ENCODE results near the gene CDH8. TPM values are rescaled to one million over a fixed set of nuclear protein-coding genes. Genes with fewer than 3 reads are reported as not detected.
"Not testable (repeated sequence)": the region's sequence is repeated elsewhere in the genome, so short reads cannot be mapped to it uniquely, and the experiment has no call there.

CDH8 gene
- total RNA-seq, 2 donors from 2014 or later = 1.3 to 1.6 TPM

DNA sequence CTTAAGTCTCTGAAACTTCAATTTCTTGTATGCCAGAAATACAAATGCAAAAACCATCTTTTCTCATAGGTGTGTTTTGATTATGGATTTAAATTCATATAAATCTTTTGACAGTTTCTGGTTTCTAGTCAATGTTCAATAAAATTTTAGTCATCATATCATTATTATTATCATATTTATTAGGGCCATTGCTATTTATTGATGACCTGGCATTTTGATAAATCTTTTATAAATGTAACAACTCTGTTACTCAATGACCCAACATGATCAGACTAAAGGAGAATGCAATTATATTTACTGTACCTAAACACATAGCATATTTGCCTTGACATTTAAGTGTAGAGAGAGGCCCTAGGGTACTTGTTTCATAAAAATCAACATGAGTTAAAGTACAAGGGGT lies 320.8 kb downstream of the CDH8 start:
- intact Hi-C loops (cut with DNase I) = no loop called here
- no peak for DNase-seq (ENCODE audit: low spot score)

DNA sequence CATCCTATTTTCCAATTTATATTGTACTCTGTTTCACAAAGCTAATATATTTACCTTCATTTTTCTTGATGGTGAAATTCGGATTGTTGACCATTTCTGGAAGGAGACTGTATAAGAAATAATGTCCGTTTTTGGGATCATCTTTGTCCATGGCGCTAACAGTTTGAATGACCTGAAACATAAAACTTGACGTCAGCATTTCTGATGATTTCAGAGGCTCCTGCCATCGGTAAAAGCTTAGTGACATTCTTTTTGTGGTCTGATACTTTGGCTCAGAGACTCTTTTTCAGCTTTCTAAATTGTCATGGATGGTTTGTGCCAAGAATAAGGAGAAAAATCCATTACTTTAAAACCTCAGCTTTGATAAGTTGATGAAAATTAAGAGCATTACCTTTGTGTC lies 322.5 kb downstream of the CDH8 start:
- DNase-seq (ENCODE audit: low spot score) = no peak
- intact Hi-C loops (cut with DNase I) = no loop called here

DNA sequence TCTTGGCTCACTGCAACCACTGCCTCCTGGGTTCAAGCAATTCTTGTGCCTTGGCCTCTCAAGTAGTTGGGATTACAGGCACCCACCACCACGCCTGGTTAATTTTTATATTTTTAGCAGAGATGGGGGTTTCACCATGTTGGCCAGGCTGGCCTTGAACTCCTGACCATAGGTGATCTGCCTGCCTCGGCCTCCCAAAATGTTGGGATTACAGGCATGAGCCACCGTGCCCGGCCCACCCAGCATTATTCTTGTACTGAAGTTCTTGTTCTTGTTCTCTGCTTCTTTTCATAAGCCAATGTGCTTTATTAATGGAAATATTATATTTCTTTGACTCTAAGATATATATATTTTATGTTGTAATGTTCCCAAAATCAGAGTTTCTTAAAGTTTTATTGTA lies 336.6 kb downstream of the CDH8 start:
- intact Hi-C loops (cut with DNase I) = loop anchor here in 1 of 2 donors (10.0 kb wide), 1 partner anchor 915 kb away; no protein-coding TSS in a partner anchor
- DNase-seq (ENCODE audit: low spot score) = not testable (repeated sequence)

GRCh38 chr16:61684541-61684940 lies 351.7 kb downstream of the CDH8 start:
- intact Hi-C loops (cut with DNase I) = no loop called here
- DNase-seq (ENCODE audit: low spot score) = no peak

GRCh38 chr16:61681673-61682072 lies 354.6 kb downstream of the CDH8 start:
- intact Hi-C loops (cut with DNase I) = no loop called here
- no peak for DNase-seq (ENCODE audit: low spot score)

DNA sequence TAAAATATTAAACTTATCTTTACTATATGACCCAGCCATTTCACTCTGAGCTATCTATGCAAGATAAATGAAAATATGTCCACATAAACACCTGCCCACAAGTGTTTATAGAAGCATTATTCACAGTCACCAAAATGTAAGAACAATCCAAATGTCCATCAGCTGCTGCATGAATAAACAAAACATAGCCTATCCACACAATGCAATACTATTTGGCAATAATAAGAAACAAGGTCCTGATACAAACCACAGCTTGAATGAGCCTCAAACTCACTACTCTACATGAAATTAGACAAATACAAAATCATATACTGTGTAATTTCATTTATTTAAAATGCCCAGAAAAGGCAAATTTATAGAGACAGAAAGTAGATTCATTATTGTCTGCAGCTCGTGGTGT lies 355.1 kb downstream of the CDH8 start:
- intact Hi-C loops (cut with DNase I) = no loop called here
- no peak for DNase-seq (ENCODE audit: low spot score)

GRCh38 chr16:61678182-61678581 lies 358.1 kb downstream of the CDH8 start:
- intact Hi-C loops (cut with DNase I) = no loop called here
- DNase-seq (ENCODE audit: low spot score) = no peak

- no peak for DNase-seq (ENCODE audit: low spot score)
- intact Hi-C loops (cut with DNase I) = no loop called here
Observed at GRCh38 chr16:61677776-61678175, 358.5 kb downstream of the CDH8 start.

DNA sequence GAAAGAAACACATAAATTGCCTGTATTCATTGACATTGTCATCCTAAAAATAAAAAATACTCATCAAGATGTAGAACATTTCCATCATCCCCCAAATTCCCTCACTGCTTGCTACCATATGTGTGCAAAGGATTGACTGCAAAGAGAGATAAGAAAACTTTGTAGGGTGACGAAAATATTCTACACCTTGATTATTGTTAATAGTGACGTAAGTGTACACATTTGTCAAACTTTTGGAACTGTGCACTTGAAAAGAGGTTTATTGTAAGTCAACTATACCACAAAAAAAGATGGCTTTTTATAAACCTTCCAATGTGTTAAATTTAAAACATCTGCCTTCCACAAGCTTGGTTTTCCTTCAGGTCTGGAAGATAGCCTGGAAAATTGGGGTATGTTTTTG lies 359.5 kb downstream of the CDH8 start:
- DNase-seq (ENCODE audit: low spot score) = no peak
- intact Hi-C loops (cut with DNase I) = no loop called here

GRCh38 chr16:61671161-61671560 lies 365.1 kb downstream of the CDH8 start:
- DNase-seq (ENCODE audit: low spot score) = no peak
- intact Hi-C loops (cut with DNase I) = no loop called here

DNA sequence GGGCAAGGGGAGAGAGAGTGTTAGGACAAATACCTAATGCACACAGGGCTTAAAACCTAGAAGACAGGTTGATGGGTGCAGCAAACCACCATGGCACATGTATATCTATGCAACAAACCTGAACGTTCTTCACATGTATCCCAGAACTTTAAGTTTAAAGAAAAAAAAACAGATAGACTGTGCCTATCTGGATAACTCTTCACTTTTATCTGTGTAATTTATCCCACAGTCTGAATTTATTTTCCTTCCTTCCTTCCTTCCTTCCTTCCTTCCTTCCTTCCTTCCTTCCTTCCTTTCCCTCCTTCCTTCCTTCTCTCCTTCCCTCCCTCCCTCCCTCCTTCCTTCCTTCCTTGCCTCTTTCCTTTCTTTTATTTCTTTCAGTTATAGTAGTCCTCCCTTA lies 370.7 kb downstream of the CDH8 start:
- DNase-seq (ENCODE audit: low spot score) = no peak
- intact Hi-C loops (cut with DNase I) = no loop called here

GRCh38 chr16:61659936-61660335 lies 376.3 kb downstream of the CDH8 start:
- intact Hi-C loops (cut with DNase I) = no loop called here
- DNase-seq (ENCODE audit: low spot score) = no peak

DNA sequence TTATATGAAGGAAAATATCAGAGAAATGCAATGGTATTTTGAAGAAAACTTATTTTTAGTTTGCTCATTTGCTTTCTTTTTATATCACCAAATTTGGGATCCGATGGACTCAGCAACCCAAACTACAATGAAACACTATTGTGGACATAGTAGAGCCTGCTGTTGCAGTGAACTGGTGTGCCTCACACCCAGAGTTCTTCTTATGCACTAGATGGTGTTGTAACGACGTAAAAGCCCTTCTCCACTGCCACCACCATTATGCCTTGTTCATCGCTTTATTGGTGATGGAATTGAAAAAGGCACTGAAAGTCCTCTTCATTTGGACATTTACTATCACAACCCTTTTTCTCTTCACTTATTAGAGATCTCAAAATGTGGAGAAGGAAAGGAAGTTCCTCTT lies 381.3 kb downstream of the CDH8 start:
- DNase-seq (ENCODE audit: low spot score) = no peak
- intact Hi-C loops (cut with DNase I) = no loop called here

DNA sequence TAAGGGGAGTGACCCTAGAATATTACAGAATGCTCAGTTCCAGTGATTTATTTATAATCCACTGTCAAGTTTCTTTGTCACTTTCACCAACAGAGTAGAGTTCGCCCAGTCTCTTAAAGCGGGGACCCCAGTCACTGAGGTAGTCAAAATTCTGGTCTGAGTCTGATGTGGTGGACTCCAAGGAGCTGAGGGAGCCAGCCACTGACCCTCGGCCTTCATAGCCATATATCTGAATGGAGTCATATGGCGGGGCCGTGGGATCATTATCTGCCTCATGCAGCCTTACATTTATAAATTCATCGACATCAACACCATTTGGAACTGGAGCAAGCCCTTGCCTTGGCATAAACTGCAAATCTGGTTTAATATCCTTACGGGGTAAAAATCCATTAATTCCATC lies 382.7 kb downstream of the CDH8 start:
- intact Hi-C loops (cut with DNase I) = no loop called here
- DNase-seq (ENCODE audit: low spot score) = peak; percentile 53

GRCh38 chr16:61645561-61645960 lies 390.7 kb downstream of the CDH8 start:
- intact Hi-C loops (cut with DNase I) = no loop called here
- DNase-seq (ENCODE audit: low spot score) = no peak

- intact Hi-C loops (cut with DNase I) = no loop called here
- no peak for DNase-seq (ENCODE audit: low spot score)
Observed at GRCh38 chr16:61644736-61645135, 391.5 kb downstream of the CDH8 start.

GRCh38 chr16:61617219-61617783 lies 418.9 kb downstream of the CDH8 start:
- intact Hi-C loops (cut with DNase I) = no loop called here

DNA sequence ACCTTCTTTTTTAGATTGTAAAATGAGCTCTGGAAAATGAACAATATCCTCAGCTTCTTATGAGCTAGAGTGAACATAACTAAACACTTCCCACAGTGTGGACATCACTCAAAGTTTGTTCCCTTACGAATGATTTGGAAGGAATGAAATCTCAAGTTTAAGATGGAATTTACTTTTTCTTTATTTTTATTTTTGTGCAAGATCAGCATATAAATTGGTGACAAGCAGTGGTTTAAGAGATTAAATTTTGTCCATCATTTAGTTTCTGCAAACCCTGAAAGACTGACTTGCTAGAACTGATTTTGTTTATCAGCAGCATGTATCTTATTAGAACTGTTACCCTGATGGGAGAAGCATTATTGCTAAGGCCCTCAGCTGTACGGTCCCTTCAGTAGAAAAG lies 420.1 kb downstream of the CDH8 start:
- intact Hi-C loops (cut with DNase I) = no loop called here
- no peak for DNase-seq (ENCODE audit: low spot score)

More at GRCh38 chr16:61617219-61617783, 418.9 kb downstream of the CDH8 start:
- DNase-seq (ENCODE audit: low spot score) = no peak

GRCh38 chr16:61611847-61612491 lies 424.3 kb downstream of the CDH8 start:
- intact Hi-C loops (cut with DNase I) = no loop called here
- no peak for DNase-seq (ENCODE audit: low spot score)

DNA sequence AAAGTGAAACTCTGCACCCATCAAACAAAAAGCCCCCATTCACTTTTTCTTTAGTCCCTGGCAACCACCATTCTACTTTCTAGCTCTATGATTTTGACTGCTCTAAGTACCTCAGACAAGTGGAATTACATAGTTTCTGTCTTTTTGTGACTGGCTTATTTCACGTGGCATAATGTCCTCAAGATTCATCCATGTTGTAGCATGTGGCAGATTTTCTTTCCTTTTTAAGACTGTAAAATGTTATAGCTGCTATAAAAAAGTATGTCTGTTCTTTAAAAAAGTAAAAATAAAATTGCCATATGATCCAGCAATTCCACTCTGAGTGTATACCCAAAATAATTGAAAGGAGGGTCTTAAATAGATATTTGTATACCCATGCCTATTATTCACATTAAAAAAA lies 429.7 kb downstream of the CDH8 start:
- DNase-seq (ENCODE audit: low spot score) = no peak
- intact Hi-C loops (cut with DNase I) = no loop called here

Data from posterior vena cava (tissue), 2 donors.